Measurements from ENCODE around the gene FAM53B. TPM values are rescaled to one million over a fixed set of nuclear protein-coding genes. Genes with fewer than 3 reads are reported as not detected.
A peak's percentile ranks its signal among the peaks of the same experiment; 100 is the strongest.

FAM53B gene
- total RNA-seq, 2 experiments from 2014 or later, result 13.3 to 13.9 TPM

DNA sequence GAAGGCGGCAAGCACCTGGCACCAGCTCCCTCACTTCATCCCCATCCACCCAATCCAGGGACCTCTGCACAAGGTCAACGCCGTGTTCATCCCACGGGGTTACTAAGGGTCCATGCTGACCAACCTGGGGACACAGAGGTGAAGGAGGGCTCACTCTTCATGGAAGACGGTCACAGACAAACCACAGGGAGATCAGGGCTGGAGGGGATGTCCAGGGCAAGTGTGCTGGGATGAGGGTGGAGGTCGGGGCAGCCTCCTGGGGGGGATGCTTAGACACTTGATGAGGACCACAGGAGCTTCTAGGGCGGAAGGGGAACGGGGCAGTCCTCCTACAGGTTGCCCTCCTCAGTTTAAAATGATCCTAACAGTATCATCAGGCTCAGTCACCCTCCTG is 46.7 kb downstream of the FAM53B start:
- no peak for ATAC-seq
- intact Hi-C loops (cut with DNase I, micrococcal nuclease), result loop anchor here (2.0 kb wide), 1 partner anchor 21 kb away; no protein-coding TSS in a partner anchor
- Mint-ChIP-seq H3K27ac (peak overlapping the region; percentile 82), H3K9me3 (ENCODE audit: low read depth) (no peaks in the 10 kb centered on the region), H3K36me3 (ENCODE audit: low read depth) (peaks cover 43% of the 10 kb centered on the region), H3K4me3 (peak overlapping the region; percentile 56), H3K27me3 (no peaks in the 10 kb centered on the region), H3K4me1 (peaks cover 87% of the 10 kb centered on the region)
- ChIA-PET POLR2A (interaction anchor here (1.0 to 2.2 kb wide), 5 partner anchors 9 to 73 kb away, joined by 4 to 17 read pairs (median 7); no protein-coding TSS in a partner anchor), CTCF (interaction anchor here (1.0 to 3.0 kb wide), 4 partner anchors 10 to 44 kb away, joined by 3 to 32 read pairs (median 9); no protein-coding TSS in a partner anchor)
- DNase-seq, result no peak

GRCh38 chr10:124696446-124697392 is 47.5 kb downstream of the FAM53B start:
- DNase-seq (peak; percentile 51), ATAC-seq (peak; percentile 73)
- Mint-ChIP-seq H3K27ac (peak overlapping the region; percentile 82), H3K36me3 (ENCODE audit: low read depth) (peaks cover 38% of the 10 kb centered on the region), H3K27me3 (no peaks in the 10 kb centered on the region), H3K4me3 (peak overlapping the region; percentile 56), H3K9me3 (ENCODE audit: low read depth) (no peaks in the 10 kb centered on the region), H3K4me1 (peaks cover 82% of the 10 kb centered on the region)
- ChIA-PET CTCF (interaction anchor here (0.6 to 3.0 kb wide), 13 partner anchors 9 to 1144 kb away, joined by 3 to 32 read pairs (median 3); no protein-coding TSS in a partner anchor), POLR2A (interaction anchor here (0.7 to 2.2 kb wide), 7 partner anchors 8 to 73 kb away, joined by 3 to 17 read pairs (median 7); no protein-coding TSS in a partner anchor)
- intact Hi-C loops (cut with DNase I, micrococcal nuclease), result loop anchor here (2.0 kb wide), 1 partner anchor 22 kb away; no protein-coding TSS in a partner anchor

GRCh38 chr10:124695259-124695658 is 48.9 kb downstream of the FAM53B start:
- Mint-ChIP-seq H3K4me3 (no peak overlapping the region), H3K4me1 (peaks cover 79% of the 10 kb centered on the region), H3K27me3 (no peaks in the 10 kb centered on the region), H3K27ac (no peak overlapping the region), H3K9me3 (ENCODE audit: low read depth) (no peaks in the 10 kb centered on the region), H3K36me3 (ENCODE audit: low read depth) (peaks cover 39% of the 10 kb centered on the region)
- POLR2A ChIA-PET, result no interaction called here
- CTCF ChIA-PET, result interaction anchor here (3.0 kb wide), 1 partner anchor 22 kb away, joined by 32 read pairs; no protein-coding TSS in a partner anchor
- intact Hi-C loops (cut with DNase I, micrococcal nuclease), result no loop called here
- DNase-seq, result no peak
- no peak for ATAC-seq

GRCh38 chr10:124694481-124695220 is 49.5 kb downstream of the FAM53B start:
- CTCF ChIA-PET, result interaction anchor here (1.3 kb wide), 1 partner anchor 10 kb away, joined by 3 read pairs; no protein-coding TSS in a partner anchor
- H3K4me1 Mint-ChIP-seq, result peaks cover 81% of the 10 kb centered on the region

GRCh38 chr10:124693801-124694416 is 50.3 kb downstream of the FAM53B start:
- peak; percentile 54 for DNase-seq
- ChIA-PET CTCF (interaction anchor here (0.8 to 1.3 kb wide), 2 partner anchors 11 to 165 kb away, joined by 3 read pairs; no protein-coding TSS in a partner anchor), POLR2A (interaction anchor here (0.8 to 1.7 kb wide), 4 partner anchors 8 to 264 kb away, joined by 3 to 8 read pairs (median 4); no protein-coding TSS in a partner anchor)
- ATAC-seq, result no peak
- Mint-ChIP-seq H3K36me3 (ENCODE audit: low read depth) (peaks cover 48% of the 10 kb centered on the region), H3K27ac (peak overlapping the region; percentile 32), H3K27me3 (no peaks in the 10 kb centered on the region), H3K4me1 (peaks cover 81% of the 10 kb centered on the region), H3K9me3 (ENCODE audit: low read depth) (no peaks in the 10 kb centered on the region), H3K4me3 (no peak overlapping the region)
- intact Hi-C loops (cut with DNase I, micrococcal nuclease), result no loop called here

More at GRCh38 chr10:124694481-124695220, 49.5 kb downstream of the FAM53B start:
- H3K27me3 Mint-ChIP-seq, result no peaks in the 10 kb centered on the region
- H3K4me3 Mint-ChIP-seq, result no peak overlapping the region
- ATAC-seq, result no peak
- H3K36me3 Mint-ChIP-seq (ENCODE audit: low read depth), result peaks cover 43% of the 10 kb centered on the region
- H3K27ac Mint-ChIP-seq, result peak overlapping the region; percentile 21
- no peaks in the 10 kb centered on the region for H3K9me3 Mint-ChIP-seq (ENCODE audit: low read depth)
- DNase-seq, result no peak
- POLR2A ChIA-PET, result interaction anchor here (1.7 kb wide), 1 partner anchor 24 kb away, joined by 8 read pairs; no protein-coding TSS in a partner anchor
- intact Hi-C loops (cut with DNase I, micrococcal nuclease), result no loop called here

GRCh38 chr10:124693396-124693795 is 50.8 kb downstream of the FAM53B start:
- ATAC-seq (no peak), DNase-seq (no peak)
- Mint-ChIP-seq H3K27me3 (no peaks in the 10 kb centered on the region), H3K27ac (no peak overlapping the region), H3K36me3 (ENCODE audit: low read depth) (peaks cover 44% of the 10 kb centered on the region), H3K4me1 (peaks cover 81% of the 10 kb centered on the region), H3K4me3 (no peak overlapping the region), H3K9me3 (ENCODE audit: low read depth) (no peaks in the 10 kb centered on the region)
- ChIA-PET POLR2A (interaction anchor here (0.8 to 1.7 kb wide), 4 partner anchors 8 to 265 kb away, joined by 3 to 8 read pairs (median 4); no protein-coding TSS in a partner anchor), CTCF (interaction anchor here (0.8 to 1.3 kb wide), 3 partner anchors 11 to 164 kb away, joined by 3 to 4 read pairs (median 3); no protein-coding TSS in a partner anchor)
- intact Hi-C loops (cut with DNase I, micrococcal nuclease), result no loop called here

DNA sequence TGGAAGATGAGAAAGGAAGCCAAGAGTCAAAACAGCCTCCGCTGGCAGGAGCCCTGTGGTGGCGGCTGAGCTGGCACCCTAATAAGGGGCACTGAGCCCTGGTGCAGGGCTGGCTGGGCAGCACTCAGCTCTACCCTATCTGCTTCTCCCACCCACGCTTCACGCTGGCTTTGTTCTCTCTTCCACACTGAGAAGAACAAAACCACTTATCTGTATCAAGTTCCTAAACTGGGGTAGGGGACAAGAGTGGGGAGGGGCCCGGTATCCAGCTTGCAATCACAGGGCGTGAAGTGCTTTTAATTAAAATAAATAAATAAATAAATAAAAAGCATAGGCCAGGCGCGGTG is 52.1 kb downstream of the FAM53B start:
- H3K9me3 Mint-ChIP-seq (ENCODE audit: low read depth), result no peaks in the 10 kb centered on the region
- ATAC-seq, result no peak
- ChIA-PET CTCF (interaction anchor here (0.6 to 5.8 kb wide), 4 partner anchors 21 to 48 kb away, joined by 4 to 55 read pairs (median 4); no protein-coding TSS in a partner anchor), POLR2A (no interaction called here)
- H3K4me3 Mint-ChIP-seq, result no peak overlapping the region
- peaks cover 47% of the 10 kb centered on the region for H3K36me3 Mint-ChIP-seq (ENCODE audit: low read depth)
- H3K27ac Mint-ChIP-seq, result no peak overlapping the region
- H3K27me3 Mint-ChIP-seq, result no peaks in the 10 kb centered on the region
- H3K4me1 Mint-ChIP-seq, result peaks cover 81% of the 10 kb centered on the region
- intact Hi-C loops (cut with DNase I, micrococcal nuclease), result no loop called here
- DNase-seq, result no peak

DNA sequence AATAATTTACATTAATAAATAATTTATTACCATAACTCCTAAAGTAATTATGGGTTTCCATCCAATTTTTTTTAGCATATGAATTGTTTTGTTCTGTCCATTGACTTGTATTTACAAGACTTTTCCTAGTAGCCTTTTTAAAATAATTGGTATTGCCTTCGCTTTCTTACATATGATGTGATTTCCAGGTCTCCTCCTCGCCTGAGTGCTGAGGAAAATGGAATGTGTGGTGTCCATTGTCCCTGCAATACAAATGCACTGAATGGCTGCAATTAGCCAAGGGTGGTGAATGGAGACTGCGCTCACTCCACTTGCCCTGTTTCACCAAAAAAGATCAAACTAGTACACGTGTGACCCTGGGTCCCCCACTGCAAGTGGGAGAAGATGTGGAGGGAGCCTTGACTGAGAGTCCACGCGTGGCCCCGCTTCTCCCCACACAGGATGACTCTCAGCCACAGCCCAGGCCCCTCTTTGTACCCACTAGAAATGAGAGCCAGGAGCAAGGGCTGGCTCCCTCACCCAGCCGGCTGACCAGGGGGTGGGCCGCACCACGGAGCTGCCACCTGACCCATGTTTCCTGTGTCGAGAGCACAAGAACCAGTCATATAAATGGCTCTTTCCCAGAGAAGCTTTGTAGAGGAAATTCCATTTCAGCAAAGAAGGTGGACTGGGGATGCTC is 52.6 kb downstream of the FAM53B start:
- no peaks in the 10 kb centered on the region for H3K9me3 Mint-ChIP-seq (ENCODE audit: low read depth)
- ChIA-PET POLR2A (interaction anchor here (0.9 kb wide), 1 partner anchor 42 kb away, joined by 3 read pairs; no protein-coding TSS in a partner anchor), CTCF (interaction anchor here (0.6 to 7.0 kb wide), 6 partner anchors 8 to 49 kb away, joined by 4 to 125 read pairs (median 4); no protein-coding TSS in a partner anchor)
- H3K27me3 Mint-ChIP-seq, result no peaks in the 10 kb centered on the region
- peaks cover 81% of the 10 kb centered on the region for H3K4me1 Mint-ChIP-seq
- ATAC-seq (no peak), DNase-seq (no peak)
- intact Hi-C loops (cut with DNase I, micrococcal nuclease), result no loop called here
- H3K4me3 Mint-ChIP-seq, result no peak overlapping the region
- peak overlapping the region; percentile 58 for H3K27ac Mint-ChIP-seq
- H3K36me3 Mint-ChIP-seq (ENCODE audit: low read depth), result peaks cover 49% of the 10 kb centered on the region

GRCh38 chr10:124691002-124691401 is 53.2 kb downstream of the FAM53B start:
- H3K9me3 Mint-ChIP-seq (ENCODE audit: low read depth), result no peaks in the 10 kb centered on the region
- H3K27ac Mint-ChIP-seq, result no peak overlapping the region
- ATAC-seq (no peak), DNase-seq (no peak)
- intact Hi-C loops (cut with DNase I, micrococcal nuclease), result no loop called here
- H3K36me3 Mint-ChIP-seq (ENCODE audit: low read depth), result peaks cover 49% of the 10 kb centered on the region
- H3K27me3 Mint-ChIP-seq, result peaks cover 2% of the 10 kb centered on the region
- H3K4me1 Mint-ChIP-seq, result peaks cover 81% of the 10 kb centered on the region
- POLR2A ChIA-PET, result interaction anchor here (0.9 kb wide), 1 partner anchor 42 kb away, joined by 3 read pairs; no protein-coding TSS in a partner anchor
- CTCF ChIA-PET, result interaction anchor here (0.9 to 7.5 kb wide), 6 partner anchors 9 to 50 kb away, joined by 4 to 125 read pairs (median 30); no protein-coding TSS in a partner anchor
- no peak overlapping the region for H3K4me3 Mint-ChIP-seq
